Right lung (tissue), 5 donors: Measurements from ENCODE around the gene PKD1. TPM values are rescaled to one million over a fixed set of nuclear protein-coding genes. Genes with fewer than 3 reads are reported as not detected.

Source experiments
- DNase-seq, 2 donors: peaks; one replicate each; pipeline ENCODE4 v3.0.0-alpha.2; 2013
- polyA plus RNA-seq, 5 donors: library from polyadenylated mRNA; unstranded; fragments of 120-200 nt; gene quantifications; one replicate each; pipeline versions ENCODE4 v1.2.1 to v1.2.3, GENCODE V29; 2013; ENCODE audit warnings: inconsistent platforms in 1 of 5, low replicate concordance in 1 of 5; ENCODE audit not compliant: insufficient read length in 5 of 5, insufficient read depth in 1 of 5

Gene PKD1
- polyA plus RNA-seq, 5 donors, result 66.7 to 168 (median 123) TPM

GRCh38 chr16:2170587-2171435 is 35.1 kb upstream of the PKD1 start:
- DNase-seq, result no peak

GRCh38 chr16:2170080-2170479 is 34.4 kb upstream of the PKD1 start:
- DNase-seq, result no peak

GRCh38 chr16:2167068-2167638 is 31.5 kb upstream of the PKD1 start:
- no peak for DNase-seq

GRCh38 chr16:2166263-2167067 is 30.8 kb upstream of the PKD1 start:
- no peak for DNase-seq

- no peak for DNase-seq
These were observed 30.2 kb upstream of the PKD1 start for GRCh38 chr16:2165861-2166260.

- DNase-seq, result no peak
These were observed 27.6 kb upstream of the PKD1 start for GRCh38 chr16:2163211-2163881.

- no peak for DNase-seq
These were observed 27.0 kb upstream of the PKD1 start for GRCh38 chr16:2162676-2163118.

GRCh38 chr16:2161911-2162310 is 26.2 kb upstream of the PKD1 start:
- no peak for DNase-seq

GRCh38 chr16:2160915-2161551 is 25.3 kb upstream of the PKD1 start:
- peak in 1 of 2 donors; percentile 52 for DNase-seq

GRCh38 chr16:2159175-2159838 is 23.6 kb upstream of the PKD1 start:
- peak; percentile 71 to 76 for DNase-seq

- no peak for DNase-seq
These were observed 22.6 kb upstream of the PKD1 start for GRCh38 chr16:2158262-2158638.

- no peak for DNase-seq
These were observed 22.0 kb upstream of the PKD1 start for GRCh38 chr16:2157480-2158261.

GRCh38 chr16:2156849-2157224 is 21.1 kb upstream of the PKD1 start:
- no peak for DNase-seq

- DNase-seq, result peak in 1 of 2 donors; percentile 55
These were observed 20.5 kb upstream of the PKD1 start for GRCh38 chr16:2155977-2156848.

- peak; percentile 100 for DNase-seq
These were observed 19.6 kb upstream of the PKD1 start, which contains the start of gene TRAF7 for GRCh38 chr16:2155091-2155950. TRAF7 (plus strand) TSS chr16:2155782; CDS start chr16:2163921, 8,139 bp downstream.

GRCh38 chr16:2154533-2155090 is 18.9 kb upstream of the PKD1 start:
- DNase-seq, result no peak

- no peak for DNase-seq
These were observed 17.2 kb upstream of the PKD1 start for GRCh38 chr16:2152695-2153506.
